Tibial artery (tissue), 4 donors: Measurements from ENCODE around the gene BRIX1.

Experiments
- DNase-seq, 2 donors: peaks; one replicate each; pipeline ENCODE4 v3.0.0-alpha.2; 2019
- H3K27ac ChIP-seq, 2 donors: fragments of 200-600 bp; sonication (generic) in 1 of 2; 1 replicate in 1 of 2; 2 replicates in 1 of 2; pipeline ENCODE4 v1.5.1; 2018 to 2019; ENCODE audit warnings: mild to moderate bottlenecking in 1 of 2
- H3K27me3 ChIP-seq, 2 donors: fragments of 200-600 bp; sonication (generic) in 1 of 2; one replicate each; pipeline versions ENCODE4 v1.5.1 to v1.6.0; 2016 to 2019
- H3K36me3 ChIP-seq, 3 donors: fragments of 200-600 bp; sonication (generic) in 2 of 3; one replicate each; pipeline ENCODE4 v1.5.1; 2016 to 2019; ENCODE audit warnings: mild to moderate bottlenecking in 2 of 3
- H3K4me1 ChIP-seq, 4 donors: fragments of 200-600 bp; sonication (generic) in 2 of 4; 1 replicate in 3 of 4; 2 replicates in 1 of 4; pipeline ENCODE4 v1.5.1; 2016 to 2019
- H3K4me3 ChIP-seq, 2 donors: fragments of 200-600 bp; sonication (generic) in 1 of 2; 1 replicate in 1 of 2; 2 replicates in 1 of 2; pipeline ENCODE4 v1.5.1; 2018 to 2019; ENCODE audit warnings: mild to moderate bottlenecking in 2 of 2
- H3K9me3 ChIP-seq, 3 donors: fragments of 200-600 bp; sonication (generic) in 1 of 3; one replicate each; pipeline ENCODE4 v1.5.1; 2016 to 2019
- intact Hi-C: fragments of 100-400 bp; cut with DNase I; formaldehyde crosslinking; loops from one replicate; pipeline ENCODE4 v1.15.0; 2023; ENCODE audit warnings: low total_unique reads
- TF ChIP-seq, protein P1 (sequence below), 2 experiments: fragments of 200-600 bp in 1 of 2; fragments of 450-650 bp in 1 of 2; IDR thresholded peaks; one replicate each; pipeline ENCODE4 v1.5.1; 2017 to 2019; ENCODE audit warnings: antibody characterized with exemption in 2 of 2, mild to moderate bottlenecking in 1 of 2, moderate library complexity in 1 of 2

Gene BRIX1

GRCh38 chr5:34891981-34892380, 23.5 kb upstream of the BRIX1 start:
- Histone ChIP-seq H3K4me3 (no peak overlapping the region), H3K36me3 (no peaks in the 10 kb centered on the region), H3K9me3 (no peaks in the 10 kb centered on the region), H3K27me3 (no peaks in the 10 kb centered on the region), H3K27ac (no peak overlapping the region), H3K4me1 (no peaks in the 10 kb centered on the region)
- no peak for DNase-seq
- TF ChIP-seq, protein P1, sequence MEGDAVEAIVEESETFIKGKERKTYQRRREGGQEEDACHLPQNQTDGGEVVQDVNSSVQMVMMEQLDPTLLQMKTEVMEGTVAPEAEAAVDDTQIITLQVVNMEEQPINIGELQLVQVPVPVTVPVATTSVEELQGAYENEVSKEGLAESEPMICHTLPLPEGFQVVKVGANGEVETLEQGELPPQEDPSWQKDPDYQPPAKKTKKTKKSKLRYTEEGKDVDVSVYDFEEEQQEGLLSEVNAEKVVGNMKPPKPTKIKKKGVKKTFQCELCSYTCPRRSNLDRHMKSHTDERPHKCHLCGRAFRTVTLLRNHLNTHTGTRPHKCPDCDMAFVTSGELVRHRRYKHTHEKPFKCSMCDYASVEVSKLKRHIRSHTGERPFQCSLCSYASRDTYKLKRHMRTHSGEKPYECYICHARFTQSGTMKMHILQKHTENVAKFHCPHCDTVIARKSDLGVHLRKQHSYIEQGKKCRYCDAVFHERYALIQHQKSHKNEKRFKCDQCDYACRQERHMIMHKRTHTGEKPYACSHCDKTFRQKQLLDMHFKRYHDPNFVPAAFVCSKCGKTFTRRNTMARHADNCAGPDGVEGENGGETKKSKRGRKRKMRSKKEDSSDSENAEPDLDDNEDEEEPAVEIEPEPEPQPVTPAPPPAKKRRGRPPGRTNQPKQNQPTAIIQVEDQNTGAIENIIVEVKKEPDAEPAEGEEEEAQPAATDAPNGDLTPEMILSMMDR (IDR thresholded peaks at IDR 0.05) = no peak
- intact Hi-C loops = no loop called here

DNA sequence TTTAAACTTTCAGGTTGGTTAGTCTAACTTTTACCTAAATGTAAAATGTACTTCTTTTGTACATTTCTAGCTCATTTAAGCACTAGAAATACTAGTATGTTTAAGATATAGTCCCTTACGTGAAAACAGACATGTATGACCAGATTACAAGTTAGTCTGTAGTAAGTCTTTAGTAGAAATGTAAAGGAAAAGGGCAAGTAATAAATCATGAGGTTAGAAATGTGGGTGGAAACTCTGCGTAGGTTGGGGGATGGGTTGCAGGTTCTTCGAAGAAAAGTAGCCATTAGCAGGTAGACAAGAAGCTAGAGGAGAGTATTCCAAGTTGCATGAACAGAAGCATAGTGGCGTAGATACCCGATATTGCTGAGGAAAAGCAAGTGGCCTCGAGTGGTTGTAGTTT, 23.1 kb upstream of the BRIX1 start:
- Histone ChIP-seq H3K27ac (no peak overlapping the region), H3K4me3 (no peak overlapping the region), H3K27me3 (no peaks in the 10 kb centered on the region), H3K4me1 (no peaks in the 10 kb centered on the region), H3K9me3 (no peaks in the 10 kb centered on the region), H3K36me3 (no peaks in the 10 kb centered on the region)
- intact Hi-C loops = no loop called here
- DNase-seq = no peak
- TF ChIP-seq, protein P1 (IDR thresholded peaks at IDR 0.05) = no peak

GRCh38 chr5:34894716-34895115, 20.8 kb upstream of the BRIX1 start:
- Histone ChIP-seq H3K27me3 (no peaks in the 10 kb centered on the region), H3K9me3 (no peaks in the 10 kb centered on the region), H3K4me1 (no peaks in the 10 kb centered on the region), H3K27ac (no peak overlapping the region), H3K4me3 (no peak overlapping the region), H3K36me3 (no peaks in the 10 kb centered on the region)
- TF ChIP-seq, protein P1 (IDR thresholded peaks at IDR 0.05) = no peak
- intact Hi-C loops = loop anchor here (5.0 kb wide), 2 partner anchors 242 to 412 kb away; no protein-coding TSS in a partner anchor
- no peak for DNase-seq

DNA sequence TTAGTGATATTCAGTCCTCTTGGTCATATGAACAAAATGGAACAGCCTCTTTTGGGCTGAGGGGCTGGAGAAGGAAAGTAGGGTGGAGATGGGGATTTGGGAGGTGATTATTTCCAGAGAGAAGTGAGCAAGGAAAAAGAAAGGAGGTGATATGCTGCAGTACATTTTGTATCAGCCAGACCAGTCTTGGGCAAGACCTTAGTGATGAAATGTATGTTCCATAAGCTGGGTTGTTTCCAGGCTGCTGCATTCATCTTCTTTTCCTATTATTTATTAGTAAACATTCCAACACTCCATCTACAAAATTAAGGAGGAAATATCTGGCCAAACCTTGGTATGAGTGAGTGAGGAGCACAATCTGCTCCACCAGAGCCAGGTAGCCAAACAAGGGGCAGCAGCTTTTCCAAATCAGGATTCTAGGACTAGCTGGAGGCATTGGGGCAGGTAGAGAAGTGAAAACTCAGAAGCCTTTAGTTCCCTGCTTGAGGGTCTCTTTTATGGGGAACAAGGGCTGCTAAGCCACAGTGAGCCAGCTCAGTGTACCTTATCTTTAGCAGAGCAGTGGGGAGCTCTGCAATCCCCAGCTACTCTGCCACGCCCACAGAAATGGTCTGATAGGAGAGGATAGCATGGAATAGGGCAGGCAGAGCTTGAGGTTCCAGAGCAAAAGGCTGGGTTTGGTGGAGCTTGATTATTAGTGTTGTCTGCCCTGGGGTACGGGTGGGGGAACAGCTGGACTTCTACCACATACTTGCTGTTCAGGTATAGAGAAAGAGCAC, 19.7 kb upstream of the BRIX1 start:
- no peak for DNase-seq
- Histone ChIP-seq H3K4me3 (no peak overlapping the region), H3K27ac (no peak overlapping the region), H3K4me1 (no peaks in the 10 kb centered on the region), H3K36me3 (no peaks in the 10 kb centered on the region), H3K9me3 (no peaks in the 10 kb centered on the region), H3K27me3 (no peaks in the 10 kb centered on the region)
- TF ChIP-seq, protein P1 (IDR thresholded peaks at IDR 0.05) = no peak
- intact Hi-C loops = loop anchor here (5.0 kb wide), 2 partner anchors 244 to 414 kb away; no protein-coding TSS in a partner anchor

DNA sequence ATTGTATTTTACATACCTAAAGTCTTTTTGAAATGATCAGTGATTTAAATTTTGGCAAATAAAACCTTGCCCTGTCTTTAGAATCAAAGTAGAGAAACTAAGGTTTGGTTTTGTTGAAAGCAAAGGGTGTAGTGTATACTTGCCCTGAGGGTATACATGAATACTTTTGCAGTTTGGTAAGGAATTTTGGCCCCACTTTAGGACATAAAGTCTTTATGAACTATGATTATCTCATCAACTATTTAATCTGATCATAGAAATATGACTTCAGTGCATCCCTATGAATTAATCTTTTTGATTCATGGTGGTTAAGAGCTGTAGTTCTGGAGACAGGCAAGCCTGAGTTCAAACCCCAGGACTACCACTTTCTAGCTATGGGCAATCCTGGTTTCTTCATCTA, 17.9 kb upstream of the BRIX1 start:
- Histone ChIP-seq H3K9me3 (no peaks in the 10 kb centered on the region), H3K27ac (no peak overlapping the region)

More for the DNA sequence above, 17.9 kb upstream of the BRIX1 start:
- H3K4me3 ChIP-seq = no peak overlapping the region
- peaks cover 0 to 6% (median 0%) of the 10 kb centered on the region in 3 donors for H3K36me3 ChIP-seq
- no peaks in the 10 kb centered on the region for H3K4me1 ChIP-seq
- DNase-seq = no peak
- TF ChIP-seq, protein P1 (IDR thresholded peaks at IDR 0.05) = no peak
- intact Hi-C loops = loop anchor here (2.0 to 5.0 kb wide), 3 partner anchors 245 to 415 kb away; no protein-coding TSS in a partner anchor
- no peaks in the 10 kb centered on the region for H3K27me3 ChIP-seq
